Inflammatory macrophage treated with lipopolysaccharide for 4 hours (primary cell): ENCODE data around the gene AGFG1.

Source experiments
- DNase-seq: peaks from one replicate; pipeline ENCODE4 v3.0.0-alpha.2; 2020

The AGFG1 gene

GRCh38 chr2:227462462-227462951 is 9.4 kb upstream of the AGFG1 start:
- no peak for DNase-seq

GRCh38 chr2:227462972-227463931 is 8.7 kb upstream of the AGFG1 start:
- no peak for DNase-seq

GRCh38 chr2:227464361-227464760 is 7.6 kb upstream of the AGFG1 start:
- no peak for DNase-seq

GRCh38 chr2:227464851-227465250 is 7.1 kb upstream of the AGFG1 start:
- no peak for DNase-seq

- no peak for DNase-seq
These were observed 4.9 kb upstream of the AGFG1 start for GRCh38 chr2:227466887-227467600.

GRCh38 chr2:227471412-227471811 is 544 bp upstream of the AGFG1 start:
- no peak for DNase-seq

GRCh38 chr2:227472265-227473121 is 537 bp downstream of the AGFG1 start:
- DNase-seq: peak; percentile 53

GRCh38 chr2:227473122-227473461 is 1.1 kb downstream of the AGFG1 start:
- DNase-seq: no peak

- peak; percentile 25 for DNase-seq
These were observed 1.9 kb downstream of the AGFG1 start for GRCh38 chr2:227473806-227474205.

GRCh38 chr2:227474410-227474809 is 2.5 kb downstream of the AGFG1 start:
- DNase-seq: no peak

- DNase-seq: no peak
These were observed 5.3 kb downstream of the AGFG1 start for GRCh38 chr2:227477291-227477690.

GRCh38 chr2:227479865-227480475 is 8.0 kb downstream of the AGFG1 start:
- peak; percentile 56 for DNase-seq

GRCh38 chr2:227480528-227480927 is 8.6 kb downstream of the AGFG1 start:
- no peak for DNase-seq

GRCh38 chr2:227482638-227483340 is 10.8 kb downstream of the AGFG1 start:
- peak; percentile 68 for DNase-seq

- DNase-seq: no peak
These were observed 13.5 kb downstream of the AGFG1 start for GRCh38 chr2:227485429-227485828.

- no peak for DNase-seq
These were observed 14.7 kb downstream of the AGFG1 start for GRCh38 chr2:227486688-227487087.

- DNase-seq: no peak
These were observed 16.1 kb downstream of the AGFG1 start for GRCh38 chr2:227488045-227488444.

- DNase-seq: no peak
These were observed 19.4 kb downstream of the AGFG1 start for GRCh38 chr2:227491386-227491785.

- no peak for DNase-seq
These were observed 21.6 kb downstream of the AGFG1 start for GRCh38 chr2:227493524-227493923.

GRCh38 chr2:227497158-227497557 is 25.2 kb downstream of the AGFG1 start:
- no peak for DNase-seq

GRCh38 chr2:227499627-227500300 is 27.8 kb downstream of the AGFG1 start:
- no peak for DNase-seq
